Astrocyte (in vitro differentiated cells and primary cell): ENCODE data around the gene HMGB1.

Experiments
- CTCF ChIP-seq: IDR thresholded peaks from 2 replicates; pipeline ENCODE4 v1.5.1; 2011; ENCODE audit warnings: low read depth, mild to moderate bottlenecking, inconsistent platforms, low read length, moderate library complexity; ENCODE audit not compliant: insufficient read depth
- EZH2 ChIP-seq: IDR thresholded peaks from 2 replicates; pipeline ENCODE4 v1.6.1; 2012; ENCODE audit warnings: mild to moderate bottlenecking, low read length, inconsistent platforms; ENCODE audit not compliant: insufficient read depth

GRCh38 chr13:30409886-30410704 lies 55.6 kb downstream of the HMGB1 start:
- TF ChIP-seq CTCF (no peak), EZH2 (no peak)
